ENCODE results near the gene LTBP3. TPM values are rescaled to one million over a fixed set of nuclear protein-coding genes. Genes with fewer than 3 reads are reported as not detected.

The LTBP3 gene
- total and polyA plus RNA-seq, 9 donors: 35.9 to 292 (median 188) TPM

DNA sequence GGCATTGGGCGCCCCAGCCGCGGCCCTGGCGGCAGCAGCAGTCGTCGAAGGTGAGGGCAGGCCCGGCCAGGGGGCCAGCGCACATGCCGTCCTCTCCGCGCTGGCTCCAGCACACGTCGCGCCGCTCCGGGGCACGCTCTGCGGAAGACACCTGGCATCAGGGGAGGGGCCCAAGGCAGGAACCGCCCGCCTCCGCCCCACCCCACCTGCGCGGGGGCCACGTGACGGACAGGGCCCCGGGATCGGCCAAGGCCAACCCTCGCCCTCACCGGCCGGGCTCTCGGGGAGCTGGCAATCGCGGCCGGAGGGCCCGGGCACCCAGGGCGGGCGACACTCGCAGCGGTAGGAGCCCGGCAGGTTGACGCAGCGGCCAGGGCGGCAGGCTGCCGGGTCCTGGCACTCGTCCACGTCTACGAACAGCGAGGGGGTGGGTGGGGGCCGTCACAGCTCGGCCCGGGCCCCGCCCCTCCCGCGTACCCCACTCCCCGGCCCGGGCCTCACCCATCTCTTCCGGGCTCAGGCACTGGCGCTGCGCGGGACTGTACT, 18.3 kb downstream of the LTBP3 start:
- peak overlapping the region; percentile 51 for H3K4me3 ChIP-seq
- no peaks in the 10 kb centered on the region for H3K36me3 ChIP-seq
- TF ChIP-seq POLR2A (IDR thresholded peaks at IDR 0.05) (no peak), EP300 (IDR thresholded peaks at IDR 0.05) (no peak)
- TF ChIP-seq, protein P1, sequence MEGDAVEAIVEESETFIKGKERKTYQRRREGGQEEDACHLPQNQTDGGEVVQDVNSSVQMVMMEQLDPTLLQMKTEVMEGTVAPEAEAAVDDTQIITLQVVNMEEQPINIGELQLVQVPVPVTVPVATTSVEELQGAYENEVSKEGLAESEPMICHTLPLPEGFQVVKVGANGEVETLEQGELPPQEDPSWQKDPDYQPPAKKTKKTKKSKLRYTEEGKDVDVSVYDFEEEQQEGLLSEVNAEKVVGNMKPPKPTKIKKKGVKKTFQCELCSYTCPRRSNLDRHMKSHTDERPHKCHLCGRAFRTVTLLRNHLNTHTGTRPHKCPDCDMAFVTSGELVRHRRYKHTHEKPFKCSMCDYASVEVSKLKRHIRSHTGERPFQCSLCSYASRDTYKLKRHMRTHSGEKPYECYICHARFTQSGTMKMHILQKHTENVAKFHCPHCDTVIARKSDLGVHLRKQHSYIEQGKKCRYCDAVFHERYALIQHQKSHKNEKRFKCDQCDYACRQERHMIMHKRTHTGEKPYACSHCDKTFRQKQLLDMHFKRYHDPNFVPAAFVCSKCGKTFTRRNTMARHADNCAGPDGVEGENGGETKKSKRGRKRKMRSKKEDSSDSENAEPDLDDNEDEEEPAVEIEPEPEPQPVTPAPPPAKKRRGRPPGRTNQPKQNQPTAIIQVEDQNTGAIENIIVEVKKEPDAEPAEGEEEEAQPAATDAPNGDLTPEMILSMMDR (IDR thresholded peaks at IDR 0.05): peak in 1 of 3 donors; percentile 16
- H3K27ac ChIP-seq: peak overlapping the region; percentile 77 to 84
- WGBS, 3 donors: 26 to 34% (median 33%) methylated on average over 44 to 60 of the region's 60 CpGs
- H3K27me3 ChIP-seq: no peaks in the 10 kb centered on the region
- peaks cover 8% of the 10 kb centered on the region for H3K4me1 ChIP-seq (ENCODE audit: insufficient read depth)
- intact Hi-C loops (cut with DNase I): loop anchor here in 2 of 4 donors (1.0 to 5.0 kb wide), 4 partner anchors 31 to 72 kb away; partner anchors contain the start of genes FAM89B (in 1 of the 2) and MAP3K11 (in 1 of the 2)
- no peaks in the 10 kb centered on the region for H3K9me3 ChIP-seq
- DNase-seq: peak in 1 of 5 donors; percentile 89

DNA sequence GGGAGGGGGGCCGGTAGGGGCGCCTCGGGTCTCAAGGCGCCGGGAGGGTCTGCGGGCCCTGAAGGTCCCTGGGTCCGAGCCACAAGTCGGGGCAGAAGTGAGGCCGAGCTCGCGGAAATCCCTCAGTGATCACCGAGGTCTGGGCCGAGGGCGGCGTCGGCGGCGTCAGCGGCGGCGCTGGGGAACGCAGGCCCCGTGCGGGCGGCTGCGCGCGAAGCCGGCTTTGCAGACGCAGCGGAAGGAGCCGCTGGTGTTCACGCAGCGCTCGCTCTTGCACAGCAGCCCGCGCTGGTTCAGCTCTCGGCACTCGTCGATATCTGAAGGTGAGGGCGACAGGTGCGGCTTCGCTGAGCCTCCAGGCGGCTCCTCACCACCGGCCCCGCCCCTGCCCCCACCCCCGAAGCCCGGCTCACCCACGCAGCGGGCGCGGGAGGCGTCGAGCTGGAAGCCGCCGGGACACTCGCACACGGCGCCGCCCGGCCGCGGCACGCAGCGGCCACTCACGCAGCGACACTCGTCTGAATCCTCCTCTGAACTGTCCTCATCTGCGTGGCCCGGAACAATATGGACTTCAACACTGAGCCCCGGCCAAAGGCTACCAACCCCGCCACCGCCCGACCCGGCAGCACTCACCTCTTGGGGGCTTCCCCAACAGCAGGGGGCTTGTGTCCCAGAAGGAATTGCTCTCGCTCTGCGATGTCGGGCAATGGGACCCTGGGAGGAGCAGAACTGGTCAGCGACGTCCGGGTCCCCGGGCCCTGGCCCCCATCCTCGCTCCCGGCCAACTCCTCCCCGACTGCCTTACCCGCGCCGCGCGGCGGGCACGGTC, 19.0 kb downstream of the LTBP3 start:
- Histone ChIP-seq H3K4me1 (ENCODE audit: insufficient read depth) (peaks cover 8% of the 10 kb centered on the region), H3K27ac (peak overlapping the region; percentile 77 to 84), H3K4me3 (no peak overlapping the region), H3K36me3 (no peaks in the 10 kb centered on the region), H3K27me3 (no peaks in the 10 kb centered on the region), H3K9me3 (no peaks in the 10 kb centered on the region)
- WGBS, 3 donors: 81 to 88% (median 84%) methylated on average over 66 to 92 of the region's 92 CpGs
- intact Hi-C loops (cut with DNase I): no loop called here
- no peak for DNase-seq
- TF ChIP-seq POLR2A (IDR thresholded peaks at IDR 0.05) (no peak), EP300 (IDR thresholded peaks at IDR 0.05) (no peak)

- no peaks in the 10 kb centered on the region for H3K9me3 ChIP-seq
- no peaks in the 10 kb centered on the region for H3K27me3 ChIP-seq
- TF ChIP-seq, protein P1 (IDR thresholded peaks at IDR 0.05): no peak
- TF ChIP-seq POLR2A (IDR thresholded peaks at IDR 0.05): no peak
- no peak for TF ChIP-seq EP300 (IDR thresholded peaks at IDR 0.05)
- H3K36me3 ChIP-seq: no peaks in the 10 kb centered on the region
- peak overlapping the region in 1 of 2 donors; percentile 84 for H3K27ac ChIP-seq
- peaks cover 8% of the 10 kb centered on the region for H3K4me1 ChIP-seq (ENCODE audit: insufficient read depth)
- intact Hi-C loops (cut with DNase I): no loop called here
- peak in 4 of 5 donors; percentile 70 to 81 (median 72) for DNase-seq
- H3K4me3 ChIP-seq: no peak overlapping the region
- 45 to 68% (median 52%) methylated on average over 38 to 43 of the region's 43 CpGs for WGBS, 3 donors
Observed at GRCh38 chr11:65538232-65538914, 19.8 kb downstream of the LTBP3 start.

- Histone ChIP-seq H3K36me3 (no peaks in the 10 kb centered on the region), H3K4me1 (ENCODE audit: insufficient read depth) (peaks cover 8% of the 10 kb centered on the region), H3K27ac (peak overlapping the region; percentile 20 to 84), H3K9me3 (no peaks in the 10 kb centered on the region), H3K4me3 (no peak overlapping the region), H3K27me3 (no peaks in the 10 kb centered on the region)
- TF ChIP-seq POLR2A (IDR thresholded peaks at IDR 0.05): no peak
- no peak for TF ChIP-seq EP300 (IDR thresholded peaks at IDR 0.05)
- TF ChIP-seq, protein P1 (IDR thresholded peaks at IDR 0.05): no peak
- intact Hi-C loops (cut with DNase I): no loop called here
- 64 to 73% (median 66%) methylated on average over 17 to 18 of the region's 18 CpGs for whole genome bisulfite sequencing, 3 donors
- DNase-seq: peak in 1 of 5 donors; percentile 41
Observed at GRCh38 chr11:65537620-65538231, 20.4 kb downstream of the LTBP3 start.
